NCI-H2107 treated with DMSO at 0.1 percent for 48 hours (cell line): ENCODE results near the gene SCP2.

Experiments
- DNase-seq: peaks from one replicate; lab custom pipeline; 2025; ENCODE audit not compliant: unreplicated experiment; lab: John Stamatoyannopoulos, UW

Gene SCP2

DNA sequence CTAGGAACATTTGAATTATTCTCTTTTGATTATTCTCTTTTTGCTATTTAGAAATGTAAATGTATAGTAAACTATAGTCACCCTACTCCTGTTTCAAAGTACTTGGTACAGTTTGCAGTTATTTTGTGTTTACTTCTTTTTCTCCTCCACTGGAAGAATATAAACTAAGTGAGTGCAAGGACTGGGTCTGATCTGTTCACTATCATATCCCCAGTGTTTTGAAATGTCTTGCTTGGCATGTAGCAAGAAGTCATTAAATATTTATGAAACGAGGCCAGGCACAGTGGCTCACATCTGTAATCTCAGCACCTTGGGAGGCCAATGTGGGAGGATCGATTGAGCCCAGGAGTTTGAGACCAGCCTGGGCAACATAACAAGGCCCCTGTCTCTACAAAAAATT, 99.2 kb downstream of the SCP2 start:
- DNase-seq: no peak

DNA sequence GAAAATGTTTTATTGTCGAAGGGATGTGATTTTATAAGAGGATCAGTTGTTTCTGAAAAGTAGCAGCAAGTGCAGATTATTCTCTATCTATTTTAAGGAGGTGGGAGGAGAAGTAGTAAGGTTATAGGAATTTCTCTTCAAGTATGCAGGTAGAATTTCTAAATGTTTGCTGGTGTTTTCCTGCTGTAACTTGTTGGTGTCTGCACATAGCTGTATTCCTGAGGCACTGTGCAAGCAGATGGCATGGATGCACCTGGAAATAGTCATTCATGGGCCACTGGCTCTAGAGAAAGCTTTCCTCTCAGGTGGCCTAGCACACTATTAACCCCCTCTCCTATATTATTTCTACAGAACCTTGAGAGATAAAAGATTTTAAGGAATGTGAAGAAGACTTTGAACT, 104.7 kb downstream of the SCP2 start:
- DNase-seq: no peak

DNA sequence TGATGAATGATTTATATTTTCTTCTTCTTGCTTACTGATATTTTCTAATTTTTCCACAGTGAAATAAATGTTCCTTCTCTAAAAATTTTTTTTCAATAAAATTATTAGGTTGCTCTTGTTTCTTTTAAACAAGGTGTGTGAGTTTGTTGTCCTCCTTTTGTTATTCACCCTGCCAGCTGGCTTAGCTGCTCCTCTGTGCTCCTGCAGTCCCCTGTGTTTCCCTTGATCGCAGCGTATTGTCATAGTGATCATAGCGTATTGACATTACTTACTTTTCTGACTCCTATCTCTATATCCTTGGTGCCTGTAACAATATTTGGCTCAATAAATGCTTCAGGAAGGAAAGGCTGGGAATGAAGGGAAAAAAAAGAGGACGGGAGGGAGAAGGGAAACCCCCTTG, 110.1 kb downstream of the SCP2 start:
- DNase-seq: no peak

DNA sequence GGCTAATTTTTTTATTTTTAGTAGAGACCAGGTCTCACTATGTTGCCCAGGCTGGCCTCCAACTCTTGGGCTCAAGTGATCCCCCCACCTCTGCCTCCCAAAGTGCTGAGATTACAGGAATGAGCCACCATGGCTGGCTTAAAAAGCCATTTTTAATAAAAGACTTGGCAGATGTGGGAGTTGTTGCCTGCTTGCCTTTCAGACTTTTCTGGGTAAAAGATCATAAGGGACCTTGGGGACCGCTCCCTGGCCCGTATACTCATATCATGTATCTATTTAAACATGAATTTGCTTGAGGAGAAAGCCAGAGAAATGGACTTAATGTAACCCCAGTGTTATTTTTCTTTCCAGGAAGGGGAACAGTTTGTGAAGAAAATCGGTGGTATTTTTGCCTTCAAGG, 111.5 kb downstream of the SCP2 start:
- no peak for DNase-seq

GRCh38 chr1:53043271-53043670, 116.2 kb downstream of the SCP2 start:
- DNase-seq: no peak

- no peak for DNase-seq
Measured at GRCh38 chr1:53044926-53045325, 117.8 kb downstream of the SCP2 start.

- DNase-seq: no peak
Measured at GRCh38 chr1:53046930-53047329, 119.9 kb downstream of the SCP2 start.

- peak; percentile 96 for DNase-seq
Measured at GRCh38 chr1:53047737-53048736, 121.0 kb downstream of the SCP2 start.

- no peak for DNase-seq
Measured at GRCh38 chr1:53048960-53049573, 122.0 kb downstream of the SCP2 start.

- DNase-seq: no peak
Measured at GRCh38 chr1:53049574-53049967, 122.5 kb downstream of the SCP2 start.

- DNase-seq: no peak
Measured at GRCh38 chr1:53050310-53050709, 123.2 kb downstream of the SCP2 start.

GRCh38 chr1:53051676-53052075, 124.6 kb downstream of the SCP2 start:
- no peak for DNase-seq

- DNase-seq: no peak
Measured at GRCh38 chr1:53057127-53057526, 130.1 kb downstream of the SCP2 start.

DNA sequence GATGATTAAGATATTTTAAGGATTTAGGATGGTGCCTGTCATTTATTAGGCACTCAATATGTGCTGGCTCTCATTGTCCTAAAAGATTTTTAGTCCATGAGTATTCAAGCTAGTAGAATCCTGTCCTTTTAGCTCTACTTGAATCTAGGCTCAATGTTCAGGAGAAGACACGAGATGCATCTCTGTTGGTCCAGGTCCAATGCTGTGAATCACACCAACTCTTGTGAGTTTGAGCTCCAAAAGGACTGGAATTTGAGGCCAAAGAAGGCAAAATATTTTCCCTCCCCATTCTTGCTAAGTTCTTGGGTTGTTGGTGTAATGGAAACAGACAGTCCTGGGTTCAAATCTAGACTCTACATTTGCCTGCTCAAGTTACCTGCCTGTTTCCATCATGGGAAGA, 133.5 kb downstream of the SCP2 start:
- DNase-seq: no peak

DNA sequence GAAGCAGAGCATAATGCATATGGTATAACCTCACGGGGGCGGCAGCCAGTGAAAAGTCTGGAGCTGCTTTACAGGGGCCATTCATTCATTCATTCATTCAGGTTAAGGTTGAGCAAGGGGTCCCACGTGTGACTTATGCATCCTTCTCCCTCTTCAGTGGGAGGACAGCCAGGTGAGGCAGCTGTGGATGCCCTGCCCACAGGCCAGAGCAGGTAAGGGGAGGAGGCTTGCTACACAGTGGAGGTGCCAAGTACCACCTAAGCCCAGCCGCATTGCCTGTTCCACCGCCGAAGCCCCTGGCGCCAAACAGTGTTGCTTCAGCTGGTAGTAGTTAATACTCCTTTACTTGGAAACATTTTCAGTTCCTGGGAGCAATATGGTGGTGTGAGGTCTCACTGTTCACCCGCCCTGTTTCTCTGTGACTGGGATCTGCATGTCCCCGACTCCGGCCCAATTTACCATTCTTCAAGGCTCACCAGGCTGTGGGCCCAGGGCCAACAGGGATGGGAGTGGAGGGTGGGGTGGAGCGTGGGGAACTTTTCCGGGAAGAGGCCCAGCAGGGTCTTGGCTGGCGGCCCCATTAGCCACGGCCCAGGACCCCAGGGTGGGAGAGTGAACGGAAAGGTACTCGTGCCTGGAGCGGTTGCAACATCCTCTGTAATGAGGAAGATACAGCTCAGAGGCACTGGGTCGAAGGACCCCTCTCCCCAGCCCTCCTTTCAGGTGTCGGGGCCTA, 134.2 kb downstream of the SCP2 start:
- no peak for DNase-seq

DNA sequence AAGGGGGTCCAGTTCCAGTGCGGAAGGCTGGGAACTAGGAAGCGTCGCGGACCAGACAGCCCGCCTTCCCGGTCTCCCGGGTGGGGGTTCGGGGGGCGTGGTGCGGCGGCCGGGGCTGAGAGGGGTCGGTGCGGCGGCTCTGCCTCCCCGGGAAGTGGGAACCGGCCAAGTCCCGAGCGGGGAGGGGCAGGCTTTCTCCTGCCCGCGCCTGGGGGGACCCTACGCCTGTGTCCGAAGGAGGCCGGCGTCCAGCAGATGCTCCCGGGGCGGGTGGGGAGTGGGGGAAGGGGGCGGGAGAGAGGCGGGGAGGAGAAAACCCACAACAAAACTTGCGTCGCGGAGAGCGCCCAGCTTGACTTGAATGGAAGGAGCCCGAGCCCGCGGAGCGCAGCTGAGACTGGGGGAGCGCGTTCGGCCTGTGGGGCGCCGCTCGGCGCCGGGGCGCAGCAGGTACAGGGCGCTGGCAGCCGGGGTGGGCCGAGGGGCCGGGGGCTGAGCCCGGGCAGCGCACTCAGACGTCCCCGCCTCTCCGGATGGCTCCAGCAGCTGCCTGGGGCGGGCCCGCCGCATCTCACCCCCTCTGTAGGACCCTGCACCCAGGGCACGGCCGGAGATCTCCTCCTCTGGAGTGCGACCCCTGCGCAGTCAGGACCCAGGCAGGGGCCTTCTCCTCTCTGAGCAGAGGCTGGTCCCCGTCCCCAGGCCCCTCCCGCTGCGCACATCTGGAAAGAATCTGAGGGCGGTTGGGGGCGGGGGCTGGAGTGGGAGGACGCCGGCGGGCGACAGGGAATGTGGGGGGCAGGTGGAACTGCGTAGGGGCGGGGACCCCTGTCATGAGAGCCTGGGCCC, 135.0 kb downstream of the SCP2 start, which contains the start of gene PODN:
PODN (plus strand) TSS at position 355 of the 849 bp plus-strand sequence. CDS start 7,643 bp downstream, outside the sequence.
- DNase-seq: peak; percentile 13

DNA sequence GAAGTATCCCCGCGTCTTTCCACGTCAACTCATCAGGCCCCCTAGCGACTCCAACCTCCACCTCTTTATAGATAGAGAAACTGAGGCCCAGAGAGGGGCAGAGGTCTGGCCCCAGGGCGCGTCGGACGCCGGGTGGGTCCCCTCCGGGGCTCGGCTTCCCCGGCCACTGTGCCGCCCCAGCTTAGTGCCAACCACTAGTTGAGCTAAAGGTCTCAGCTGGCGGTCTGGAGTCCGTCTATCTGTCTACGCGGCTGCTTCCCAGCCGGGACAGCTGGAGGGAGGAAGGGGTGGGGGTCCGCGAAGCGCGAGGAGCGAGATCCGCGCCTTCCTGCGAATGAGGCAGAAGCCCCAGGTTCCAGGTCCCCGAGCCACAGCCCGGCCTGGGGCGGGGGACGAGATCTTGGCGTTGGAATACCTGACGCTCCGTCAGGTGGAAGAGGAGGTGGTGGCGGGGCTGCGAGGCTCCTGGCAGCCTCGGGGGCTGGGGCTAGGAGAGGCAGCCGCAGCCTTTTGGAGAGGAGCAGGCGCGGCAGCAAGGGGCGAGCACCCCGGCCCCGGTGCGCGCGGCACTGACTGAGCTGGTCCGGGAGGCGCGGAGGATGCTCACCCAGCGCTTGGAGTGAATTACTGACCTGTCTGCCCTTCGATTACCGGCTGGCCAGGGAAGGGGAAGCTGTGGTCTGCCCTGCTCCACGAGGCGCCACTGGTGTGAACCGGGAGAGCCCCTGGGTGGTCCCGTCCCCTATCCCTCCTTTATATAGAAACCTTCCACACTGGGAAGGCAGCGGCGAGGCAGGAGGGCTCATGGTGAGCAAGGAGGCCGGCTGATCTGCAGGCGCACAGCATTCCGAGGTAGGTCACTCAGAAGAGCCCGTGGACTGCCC, 135.9 kb downstream of the SCP2 start:
- DNase-seq: no peak

DNA sequence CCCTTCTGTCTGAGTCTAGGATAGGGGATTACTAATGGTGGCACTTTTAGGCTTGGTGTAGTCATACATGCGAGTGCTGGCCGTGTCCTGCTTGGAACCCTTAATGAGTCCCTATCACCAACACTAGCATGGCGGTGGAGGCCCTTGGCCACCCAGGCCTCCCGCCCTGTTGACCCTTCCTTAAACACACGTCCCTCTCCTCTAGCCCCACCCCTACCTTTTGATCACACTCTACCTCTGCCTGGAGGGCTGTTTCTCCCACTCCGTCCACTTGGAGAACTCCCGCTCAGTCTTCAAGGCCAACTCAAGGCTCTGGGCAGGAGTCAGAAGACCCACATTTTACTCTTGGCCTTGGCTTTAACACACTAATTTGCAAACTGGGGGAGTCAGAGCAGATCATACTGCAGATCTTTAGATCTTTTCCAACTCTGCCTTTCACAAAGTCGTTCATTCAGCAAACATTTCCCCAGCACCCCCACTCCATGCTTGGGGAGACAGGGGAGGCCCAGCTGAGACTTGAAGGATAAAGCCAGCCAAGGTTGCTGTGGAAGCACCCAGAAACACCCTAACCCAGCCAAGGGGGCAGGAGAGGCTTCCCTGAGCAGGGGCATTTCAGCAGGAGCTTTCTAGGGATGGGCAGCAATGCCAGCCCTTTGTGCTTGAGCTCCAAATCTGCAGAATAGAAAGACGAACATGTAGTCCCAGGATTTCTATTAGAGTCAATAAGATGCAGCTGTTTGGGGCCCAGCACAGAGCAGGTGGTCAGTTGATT, 136.9 kb downstream of the SCP2 start:
- no peak for DNase-seq

GRCh38 chr1:53065391-53065790, 138.3 kb downstream of the SCP2 start:
- no peak for DNase-seq
